HEK293 (cell line): ENCODE data around the gene PNPLA3.

Source experiments
- CTCF ChIA-PET: fragments of 350-600 bp; formaldehyde crosslinking; extraction: SDS; loops from one replicate; lab custom pipeline; 2021; ENCODE audit warnings: antibody characterized with exemption; lab: Yijun Ruan, JAX
- POLR2A ChIA-PET: fragments of 300-600 bp; formaldehyde crosslinking; extraction: SDS; loops from one replicate; lab custom pipeline; 2020; ENCODE audit warnings: antibody characterized with exemption, inconsistent platforms; lab: Yijun Ruan, JAX
- H3K27ac ChIP-seq: fragments of 200-500 bp; sonication (Bioruptor generic); 2 replicates; pipeline ENCODE4 v1.5.1; 2014; ENCODE audit warnings: low read depth, low read length, control low read depth, inconsistent platforms; ENCODE audit errors: extremely low read depth
- H3K36me3 ChIP-seq, 2 experiments: fragments of 200-500 bp in 1 of 2; sonication (Bioruptor generic) in 1 of 2; 1 replicate in 1 of 2; 2 replicates in 1 of 2; pipeline ENCODE4 v1.5.1; 2014 to 2017; ENCODE audit warnings: inconsistent platforms in 2 of 2, low read length in 2 of 2; ENCODE audit not compliant: control insufficient read depth in 2 of 2, insufficient read depth in 1 of 2
- H3K4me1 ChIP-seq: fragments of 200-500 bp; sonication (Bioruptor generic); 2 replicates; pipeline ENCODE4 v1.5.1; 2014; ENCODE audit warnings: mild to moderate bottlenecking, low read length, inconsistent platforms; ENCODE audit not compliant: control insufficient read depth, insufficient read depth
- H3K4me3 ChIP-seq: 2 replicates; pipeline ENCODE4 v1.5.1; 2011; ENCODE audit warnings: low read depth, mild to moderate bottlenecking, control low read depth, low read length, moderate library complexity
- H3K9me3 ChIP-seq: fragments of 200-500 bp; sonication (Bioruptor generic); 2 replicates; pipeline ENCODE4 v1.5.1; 2014; ENCODE audit warnings: low read depth, low read length, inconsistent platforms; ENCODE audit not compliant: control insufficient read depth, insufficient read depth
- GLIS1 ChIP-seq: fragments of 450-650 bp; formaldehyde crosslinking; IDR thresholded peaks from 2 replicates; pipeline ENCODE4 v1.5.1; 2016; ENCODE audit warnings: missing biosample characterization, missing genetic modification characterization
- GLIS2 ChIP-seq: fragments of 450-650 bp; formaldehyde crosslinking; IDR thresholded peaks from 2 replicates; pipeline ENCODE4 v1.5.1; 2016; ENCODE audit warnings: missing biosample characterization, missing genetic modification characterization
- PRDM1 ChIP-seq: fragments of 450-650 bp; formaldehyde crosslinking; IDR thresholded peaks from 2 replicates; pipeline ENCODE4; 2016; ENCODE audit warnings: missing biosample characterization, missing genetic modification characterization
- RBAK ChIP-seq: fragments of 450-650 bp; formaldehyde crosslinking; IDR thresholded peaks from 2 replicates; pipeline ENCODE4 v1.5.1; 2016; ENCODE audit warnings: missing biosample characterization, missing genetic modification characterization
- REPIN1 ChIP-seq: fragments of 450-650 bp; formaldehyde crosslinking; IDR thresholded peaks from 2 replicates; pipeline ENCODE4 v1.5.1; 2017; ENCODE audit warnings: missing biosample characterization, missing genetic modification characterization, low read depth
- ZBTB20 ChIP-seq: fragments of 450-650 bp; formaldehyde crosslinking; IDR thresholded peaks from 2 replicates; pipeline ENCODE4 v1.5.1; 2016; ENCODE audit warnings: missing biosample characterization, missing genetic modification characterization
- ZBTB48 ChIP-seq: fragments of 450-650 bp; formaldehyde crosslinking; IDR thresholded peaks from 2 replicates; pipeline ENCODE4 v1.5.1; 2016; ENCODE audit warnings: missing biosample characterization, missing genetic modification characterization
- ZNF19 ChIP-seq: fragments of 450-650 bp; formaldehyde crosslinking; IDR thresholded peaks from 2 replicates; pipeline ENCODE4; 2016; ENCODE audit warnings: missing biosample characterization, missing genetic modification characterization, low read depth
- ZNF292 ChIP-seq: fragments of 450-650 bp; formaldehyde crosslinking; IDR thresholded peaks from 2 replicates; pipeline ENCODE4 v1.5.1; 2016; ENCODE audit warnings: low read depth, missing biosample characterization, missing genetic modification characterization, borderline replicate concordance
- ZNF324 ChIP-seq: fragments of 450-650 bp; formaldehyde crosslinking; IDR thresholded peaks from 2 replicates; pipeline ENCODE4 v1.5.1; 2016; ENCODE audit warnings: missing biosample characterization, missing genetic modification characterization
- ZNF48 ChIP-seq: fragments of 450-650 bp; formaldehyde crosslinking; IDR thresholded peaks from 2 replicates; pipeline ENCODE4 v1.5.1; 2016; ENCODE audit warnings: missing biosample characterization, missing genetic modification characterization
- ZNF521 ChIP-seq: fragments of 450-650 bp; formaldehyde crosslinking; IDR thresholded peaks from 2 replicates; pipeline ENCODE4 v1.5.1; 2017; ENCODE audit warnings: missing biosample characterization, mild to moderate bottlenecking, missing genetic modification characterization
- ZNF571 ChIP-seq: fragments of 450-650 bp; formaldehyde crosslinking; IDR thresholded peaks from 2 replicates; pipeline ENCODE4 v1.5.0; 2017; ENCODE audit warnings: missing biosample characterization, missing genetic modification characterization
- ZXDB ChIP-seq: fragments of 450-650 bp; formaldehyde crosslinking; IDR thresholded peaks from 2 replicates; pipeline ENCODE4 v1.5.1; 2016; ENCODE audit warnings: missing biosample characterization, missing genetic modification characterization
- TF ChIP-seq, protein P1 (sequence below): fragments of 450-650 bp; formaldehyde crosslinking; IDR thresholded peaks from 2 replicates; pipeline ENCODE4 v1.5.1; 2017; ENCODE audit warnings: missing biosample characterization, mild to moderate bottlenecking, missing genetic modification characterization, moderate library complexity
- TF ChIP-seq, protein P2 (sequence below): fragments of 450-650 bp; formaldehyde crosslinking; IDR thresholded peaks from 2 replicates; pipeline ENCODE4 v1.5.1; 2016; ENCODE audit warnings: missing biosample characterization, missing genetic modification characterization
- TF ChIP-seq, protein P3 (sequence below): fragments of 450-650 bp; formaldehyde crosslinking; IDR thresholded peaks from 2 replicates; pipeline ENCODE4 v1.5.1; 2017; ENCODE audit warnings: missing biosample characterization, missing genetic modification characterization
- TF ChIP-seq, protein P4 (sequence below): fragments of 450-650 bp; formaldehyde crosslinking; conservative IDR thresholded peaks from 2 replicates; pipeline ENCODE4 v1.5.1; 2016; ENCODE audit warnings: low read depth, missing biosample characterization, missing genetic modification characterization

Gene PNPLA3

GRCh38 chr22:43955040-43955882, 31.7 kb downstream of the PNPLA3 start, which contains the start of gene SAMM50 (continued):
- TF ChIP-seq, protein P1, sequence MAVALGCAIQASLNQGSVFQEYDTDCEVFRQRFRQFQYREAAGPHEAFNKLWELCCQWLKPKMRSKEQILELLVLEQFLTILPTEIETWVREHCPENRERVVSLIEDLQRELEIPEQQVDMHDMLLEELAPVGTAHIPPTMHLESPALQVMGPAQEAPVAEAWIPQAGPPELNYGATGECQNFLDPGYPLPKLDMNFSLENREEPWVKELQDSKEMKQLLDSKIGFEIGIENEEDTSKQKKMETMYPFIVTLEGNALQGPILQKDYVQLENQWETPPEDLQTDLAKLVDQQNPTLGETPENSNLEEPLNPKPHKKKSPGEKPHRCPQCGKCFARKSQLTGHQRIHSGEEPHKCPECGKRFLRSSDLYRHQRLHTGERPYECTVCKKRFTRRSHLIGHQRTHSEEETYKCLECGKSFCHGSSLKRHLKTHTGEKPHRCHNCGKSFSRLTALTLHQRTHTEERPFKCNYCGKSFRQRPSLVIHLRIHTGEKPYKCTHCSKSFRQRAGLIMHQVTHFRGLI (tag by site-specific recombination): no peak
- TF ChIP-seq ZNF571 (tag by site-specific recombination) (no peak), ZNF19 (tag by site-specific recombination) (no peak), GLIS1 (tag by site-specific recombination) (peak; percentile 68), RBAK (tag by site-specific recombination) (no peak)
- TF ChIP-seq, protein P2, sequence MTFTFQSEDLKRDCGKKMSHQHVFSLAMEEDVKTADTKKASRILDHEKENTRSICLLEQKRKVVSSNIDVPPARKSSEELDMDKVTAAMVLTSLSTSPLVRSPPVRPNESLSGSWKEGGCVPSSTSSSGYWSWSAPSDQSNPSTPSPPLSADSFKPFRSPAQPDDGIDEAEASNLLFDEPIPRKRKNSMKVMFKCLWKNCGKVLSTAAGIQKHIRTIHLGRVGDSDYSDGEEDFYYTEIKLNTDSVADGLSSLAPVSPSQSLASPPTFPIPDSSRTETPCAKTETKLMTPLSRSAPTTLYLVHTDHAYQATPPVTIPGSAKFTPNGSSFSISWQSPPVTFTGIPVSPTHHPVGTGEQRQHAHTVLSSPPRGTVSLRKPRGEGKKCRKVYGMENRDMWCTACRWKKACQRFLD: no peak

DNA sequence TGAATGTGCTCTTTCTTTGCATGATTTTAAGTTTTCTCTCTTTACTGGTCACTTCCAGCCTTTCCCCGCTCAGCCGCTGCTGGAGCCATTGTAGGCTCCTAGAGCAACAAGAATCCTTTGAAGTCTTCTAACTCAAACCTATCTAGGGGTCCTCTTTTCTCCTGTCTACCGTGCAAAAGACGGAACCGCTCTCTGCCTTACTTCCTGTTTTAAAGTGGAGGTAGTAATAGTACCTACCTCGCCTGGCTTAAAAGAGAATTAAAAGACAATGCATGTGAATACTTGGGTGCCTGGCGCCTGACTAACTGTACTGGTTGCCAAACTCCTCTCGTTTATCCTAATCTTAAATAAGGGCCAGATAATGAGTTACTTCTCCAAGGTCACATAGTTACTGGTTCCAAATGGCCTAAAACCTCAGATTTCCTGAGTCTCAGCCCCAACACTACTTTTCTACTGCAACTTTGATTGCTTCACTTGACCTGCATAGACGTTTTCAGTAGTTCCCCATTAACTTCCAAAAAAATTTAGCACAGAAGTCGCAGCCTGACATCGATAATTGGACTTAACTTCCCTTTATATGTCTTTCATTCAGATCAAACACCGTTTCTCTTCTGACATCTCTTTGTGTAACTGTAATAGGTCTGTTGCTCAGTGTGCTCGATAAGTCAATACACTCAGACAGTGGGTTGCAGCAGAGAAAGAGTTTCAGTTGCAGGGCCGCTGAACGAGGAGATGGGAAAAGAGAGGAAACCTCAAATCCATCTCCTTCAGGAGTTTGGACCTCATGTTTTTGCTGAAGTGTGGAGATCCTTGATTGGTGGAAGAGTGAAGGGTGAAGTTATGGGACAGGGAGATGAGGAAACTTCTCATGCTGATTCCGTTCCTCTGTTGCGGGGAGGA, 32.5 kb downstream of the PNPLA3 start:
- POLR2A ChIA-PET: interaction anchor here (0.7 to 1.9 kb wide), 4 partner anchors 10 to 68 kb away, joined by 3 to 18 read pairs (median 4); partner anchors contain the start of genes PARVB and PNPLA3
- no peak for TF ChIP-seq ZNF48 (tag by site-specific recombination)
- TF ChIP-seq ZXDB: no peak
- TF ChIP-seq GLIS2 (tag by site-specific recombination): no peak
- TF ChIP-seq, protein P3, sequence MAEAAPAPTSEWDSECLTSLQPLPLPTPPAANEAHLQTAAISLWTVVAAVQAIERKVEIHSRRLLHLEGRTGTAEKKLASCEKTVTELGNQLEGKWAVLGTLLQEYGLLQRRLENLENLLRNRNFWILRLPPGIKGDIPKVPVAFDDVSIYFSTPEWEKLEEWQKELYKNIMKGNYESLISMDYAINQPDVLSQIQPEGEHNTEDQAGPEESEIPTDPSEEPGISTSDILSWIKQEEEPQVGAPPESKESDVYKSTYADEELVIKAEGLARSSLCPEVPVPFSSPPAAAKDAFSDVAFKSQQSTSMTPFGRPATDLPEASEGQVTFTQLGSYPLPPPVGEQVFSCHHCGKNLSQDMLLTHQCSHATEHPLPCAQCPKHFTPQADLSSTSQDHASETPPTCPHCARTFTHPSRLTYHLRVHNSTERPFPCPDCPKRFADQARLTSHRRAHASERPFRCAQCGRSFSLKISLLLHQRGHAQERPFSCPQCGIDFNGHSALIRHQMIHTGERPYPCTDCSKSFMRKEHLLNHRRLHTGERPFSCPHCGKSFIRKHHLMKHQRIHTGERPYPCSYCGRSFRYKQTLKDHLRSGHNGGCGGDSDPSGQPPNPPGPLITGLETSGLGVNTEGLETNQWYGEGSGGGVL: no peak
- TF ChIP-seq ZBTB48 (tag by site-specific recombination): no peak
- TF ChIP-seq PRDM1 (tag by site-specific recombination): peak; percentile 45; the same call in 1 of the 2 replicates
- no peak for TF ChIP-seq ZBTB20 (tag by site-specific recombination)
- no peaks in the 10 kb centered on the region for H3K9me3 ChIP-seq
- H3K4me3 ChIP-seq: peak overlapping the region; percentile 75
- H3K27ac ChIP-seq: peak overlapping the region; percentile 83
- H3K4me1 ChIP-seq: peaks cover 5% of the 10 kb centered on the region; the same call in 1 of the 2 replicates
- CTCF ChIA-PET: interaction anchor here (0.6 to 2.4 kb wide), 4 partner anchors 11 to 147 kb away, joined by 3 to 44 read pairs (median 5); no protein-coding TSS in a partner anchor
- peaks cover 0 to 5% of the 10 kb centered on the region in 2 experiments; a peak in 1 of 3 replicates for H3K36me3 ChIP-seq

DNA sequence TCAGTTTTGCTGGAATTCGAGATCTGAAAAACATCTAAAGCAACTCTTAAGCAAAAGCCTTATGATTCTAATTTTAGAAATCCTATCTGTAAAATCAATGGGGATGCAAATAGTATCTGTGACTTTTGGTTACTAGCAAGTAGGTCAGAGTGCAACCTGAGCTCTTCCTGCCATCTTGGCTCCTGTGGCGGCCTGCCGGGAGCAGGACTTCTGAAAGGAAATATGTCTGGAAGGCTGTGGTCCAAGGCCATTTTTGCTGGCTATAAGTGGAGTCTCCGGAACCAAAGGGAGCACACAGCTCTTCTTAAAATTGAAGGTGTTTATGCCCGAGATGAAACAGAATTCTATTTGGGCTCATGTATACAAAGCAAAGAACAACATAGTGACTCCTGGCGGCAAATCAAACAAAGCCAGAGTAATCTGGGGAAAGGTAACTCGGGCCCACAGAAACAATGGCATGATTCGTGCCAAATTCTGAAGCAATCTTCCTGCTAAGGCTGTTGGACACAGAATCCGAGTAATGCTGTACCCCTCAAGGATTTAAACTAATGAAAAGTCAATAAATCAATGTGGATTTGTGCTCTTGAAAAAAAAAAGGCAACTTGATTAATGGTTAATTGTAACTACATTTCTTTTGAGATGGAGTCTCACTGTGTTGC, 33.3 kb downstream of the PNPLA3 start:
- CTCF ChIA-PET: interaction anchor here (0.6 to 2.4 kb wide), 2 partner anchors 36 to 148 kb away, joined by 3 to 7 read pairs; no protein-coding TSS in a partner anchor
- peaks cover 5% of the 10 kb centered on the region; the same call in 1 of the 2 replicates for H3K4me1 ChIP-seq
- POLR2A ChIA-PET: interaction anchor here (0.6 kb wide), 1 partner anchor 32 kb away, joined by 5 read pairs; no protein-coding TSS in a partner anchor
- H3K36me3 ChIP-seq: peaks cover 0 to 5% of the 10 kb centered on the region in 2 experiments; a peak in 1 of 3 replicates
- no peak overlapping the region for H3K4me3 ChIP-seq
- H3K9me3 ChIP-seq: no peaks in the 10 kb centered on the region
- no peak overlapping the region for H3K27ac ChIP-seq
- TF ChIP-seq ZNF521 (tag by site-specific recombination) (no peak), ZNF324 (tag by site-specific recombination) (no peak), REPIN1 (tag by site-specific recombination) (no peak), ZNF292 (no peak)
- TF ChIP-seq, protein P4, sequence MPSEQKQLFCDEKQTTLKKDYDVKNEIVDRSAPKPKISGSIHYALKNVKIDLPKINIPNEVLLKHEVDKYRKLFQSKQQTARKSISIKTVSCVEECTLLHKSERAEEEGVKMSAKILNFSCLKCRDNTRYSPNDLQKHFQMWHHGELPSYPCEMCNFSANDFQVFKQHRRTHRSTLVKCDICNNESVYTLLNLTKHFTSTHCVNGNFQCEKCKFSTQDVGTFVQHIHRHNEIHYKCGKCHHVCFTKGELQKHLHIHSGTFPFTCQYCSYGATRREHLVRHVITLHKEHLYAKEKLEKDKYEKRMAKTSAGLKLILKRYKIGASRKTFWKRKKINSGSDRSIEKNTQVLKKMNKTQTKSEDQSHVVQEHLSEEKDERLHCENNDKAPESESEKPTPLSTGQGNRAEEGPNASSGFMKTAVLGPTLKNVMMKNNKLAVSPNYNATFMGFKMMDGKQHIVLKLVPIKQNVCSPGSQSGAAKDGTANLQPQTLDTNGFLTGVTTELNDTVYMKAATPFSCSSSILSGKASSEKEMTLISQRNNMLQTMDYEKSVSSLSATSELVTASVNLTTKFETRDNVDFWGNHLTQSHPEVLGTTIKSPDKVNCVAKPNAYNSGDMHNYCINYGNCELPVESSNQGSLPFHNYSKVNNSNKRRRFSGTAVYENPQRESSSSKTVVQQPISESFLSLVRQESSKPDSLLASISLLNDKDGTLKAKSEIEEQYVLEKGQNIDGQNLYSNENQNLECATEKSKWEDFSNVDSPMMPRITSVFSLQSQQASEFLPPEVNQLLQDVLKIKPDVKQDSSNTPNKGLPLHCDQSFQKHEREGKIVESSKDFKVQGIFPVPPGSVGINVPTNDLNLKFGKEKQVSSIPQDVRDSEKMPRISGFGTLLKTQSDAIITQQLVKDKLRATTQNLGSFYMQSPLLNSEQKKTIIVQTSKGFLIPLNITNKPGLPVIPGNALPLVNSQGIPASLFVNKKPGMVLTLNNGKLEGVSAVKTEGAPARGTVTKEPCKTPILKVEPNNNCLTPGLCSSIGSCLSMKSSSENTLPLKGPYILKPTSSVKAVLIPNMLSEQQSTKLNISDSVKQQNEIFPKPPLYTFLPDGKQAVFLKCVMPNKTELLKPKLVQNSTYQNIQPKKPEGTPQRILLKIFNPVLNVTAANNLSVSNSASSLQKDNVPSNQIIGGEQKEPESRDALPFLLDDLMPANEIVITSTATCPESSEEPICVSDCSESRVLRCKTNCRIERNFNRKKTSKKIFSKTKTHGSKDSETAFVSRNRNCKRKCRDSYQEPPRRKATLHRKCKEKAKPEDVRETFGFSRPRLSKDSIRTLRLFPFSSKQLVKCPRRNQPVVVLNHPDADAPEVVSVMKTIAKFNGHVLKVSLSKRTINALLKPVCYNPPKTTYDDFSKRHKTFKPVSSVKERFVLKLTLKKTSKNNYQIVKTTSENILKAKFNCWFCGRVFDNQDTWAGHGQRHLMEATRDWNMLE (tag by site-specific recombination): no peak
